Pancreas (tissue), 10 donors: Measurements from ENCODE around the gene HSPA12A. TPM values are rescaled to one million over a fixed set of nuclear protein-coding genes. Genes with fewer than 3 reads are reported as not detected.

ENCODE experiments used
- ATAC-seq, 4 donors: fragments of 200-7000 bp; cut with Tn5 transposase; one replicate each; pipeline versions ENCODE4 v1.8.0 to v1.9.1; 2020; ENCODE audit warnings: mild to moderate bottlenecking in 4 of 4, moderate library complexity in 4 of 4
- DNase-seq, 6 donors: peaks; one replicate each; pipeline ENCODE4 v3.0.0-alpha.2; 2020
- FAIRE-seq: peaks from 2 replicates; lab custom pipeline; 2012; peaks lifted over from hg19 to GRCh38; lab: Jason Lieb, UNC
- H3K27ac ChIP-seq, 4 donors: fragments of 200-600 bp; sonication (generic); 1 replicate in 3 of 4; 2 replicates in 1 of 4; pipeline versions ENCODE4 v1.5.0 to v1.8.0; 2020
- H3K27me3 ChIP-seq, 4 donors: fragments of 200-600 bp; one replicate each; pipeline ENCODE4 v1.8.0; 2021
- H3K36me3 ChIP-seq, 3 donors: fragments of 200-600 bp; sonication (generic) in 1 of 3; one replicate each; pipeline versions ENCODE4 v1.5.0 to v1.8.0; 2020 to 2021
- H3K4me1 ChIP-seq, 3 donors: fragments of 200-600 bp; one replicate each; pipeline ENCODE4 v1.8.0; 2021
- H3K4me3 ChIP-seq, 4 donors: fragments of 200-600 bp; sonication (generic) in 2 of 4; one replicate each; pipeline versions ENCODE4 v1.5.0 to v1.8.0; 2020 to 2021
- H3K9me3 ChIP-seq, 4 donors: fragments of 200-600 bp; one replicate each; pipeline ENCODE4 v1.8.0; 2021
- CTCF ChIP-seq, 4 donors: fragments of 200-600 bp; sonication (generic) in 3 of 4; IDR thresholded peaks; one replicate each; pipeline versions ENCODE4 v1.5.0 to v1.8.0; 2021; ENCODE audit warnings: antibody characterized with exemption in 4 of 4
- WGBS, 2 donors: extraction: QIAGEN DNeasy Blood & Tissue Kit; methylation state at CpG; one replicate each; pipeline ENCODE4 v1.1.7; 2013; 5-methylcytosine and 5-hydroxymethylcytosine counted together
- intact Hi-C, 3 donors: fragments of 100-400 bp; cut with DNase I; formaldehyde crosslinking; loops; one replicate each; pipeline versions ENCODE4 v1.11.1 to v1.14.2; 2022
- polyA plus RNA-seq, 2 donors: library from polyadenylated mRNA; stranded (reverse); fragments of 200-250 nt; gene quantifications; one replicate each; pipeline ENCODE4 v1.2.3, GENCODE V29; 2013
- total RNA-seq, 6 donors: library from RNA; stranded (reverse); fragmentation: NEBNext Ultra II Directional in 4 of 6; extraction: Animal tissue kit (Norgen Biotek cat#: 25700) in 4 of 6; gene quantifications; one replicate each; pipeline versions ENCODE4 v1.2.1 to v1.2.4, GENCODE V29; 2021 to 2023
- donor health status: healthy with polysubstance abuse.
- donor health status: DM: no; HTN: no; CAD: no; lungs with moderate emphysema.
- donor health status: DM: no; HTN: no; CAD: no.
- donor health status: control.
- donor health status: control.
- donor health status: Bipolar disorder and iron deficiency.
- donor health status: DM: yes; HTN: yes; CAD: no.
- donor health status: DM: no; HTN: no; CAD: no.
- donor health status: DM: no; HTN: no; CAD: no.
- donor health status: DM: yes; HTN: yes; CAD: no.

Gene HSPA12A
- total and polyA plus RNA-seq, 8 donors = 2.7 to 8.2 (median 4.0) TPM

GRCh38 chr10:116657863-116658551 lies 84.4 kb downstream of the HSPA12A start:
- H3K4me1 ChIP-seq = peaks cover 0 to 4% (median 0%) of the 10 kb centered on the region in 3 donors
- H3K4me3 ChIP-seq = no peak overlapping the region
- 33 to 42% methylated on average over 5 of the region's 5 CpGs for whole genome bisulfite sequencing, 2 donors
- TF ChIP-seq CTCF (IDR thresholded peaks at IDR 0.05) = no peak
- DNase-seq = peak in 5 of 6 donors; percentile 51 to 75 (median 70)
- no peaks in the 10 kb centered on the region for H3K27me3 ChIP-seq
- FAIRE-seq = no peak
- intact Hi-C loops = no loop called here
- no peaks in the 10 kb centered on the region for H3K9me3 ChIP-seq
- no peaks in the 10 kb centered on the region for H3K36me3 ChIP-seq
- peak; percentile 7 to 57 (median 18) for ATAC-seq
- H3K27ac ChIP-seq = peak overlapping the region; percentile 7 to 69 (median 21)

GRCh38 chr10:116656044-116656443 lies 86.3 kb downstream of the HSPA12A start:
- 33 to 38% methylated on average over 4 of the region's 4 CpGs for WGBS, 2 donors
- H3K9me3 ChIP-seq = no peaks in the 10 kb centered on the region
- intact Hi-C loops = no loop called here
- TF ChIP-seq CTCF (IDR thresholded peaks at IDR 0.05) = no peak
- no peaks in the 10 kb centered on the region for H3K27me3 ChIP-seq
- H3K27ac ChIP-seq = peak overlapping the region in 1 of 4 donors; percentile 12
- DNase-seq = no peak
- H3K36me3 ChIP-seq = peaks cover 0 to 2% (median 0%) of the 10 kb centered on the region in 3 donors
- H3K4me3 ChIP-seq = no peak overlapping the region
- peaks cover 0 to 8% (median 4%) of the 10 kb centered on the region in 3 donors for H3K4me1 ChIP-seq
- no peak for ATAC-seq
- FAIRE-seq = no peak

GRCh38 chr10:116655568-116655967 lies 86.8 kb downstream of the HSPA12A start:
- FAIRE-seq (no peak), ATAC-seq (no peak), DNase-seq (peak in 2 of 6 donors; percentile 29 to 31)
- Histone ChIP-seq H3K4me1 (peaks cover 0 to 8% (median 4%) of the 10 kb centered on the region in 3 donors), H3K27ac (peak overlapping the region in 1 of 4 donors; percentile 8), H3K27me3 (no peaks in the 10 kb centered on the region), H3K9me3 (no peaks in the 10 kb centered on the region), H3K4me3 (no peak overlapping the region), H3K36me3 (peaks cover 0 to 2% (median 0%) of the 10 kb centered on the region in 3 donors)
- 37 to 47% methylated on average over 2 of the region's 2 CpGs for WGBS, 2 donors
- TF ChIP-seq CTCF (IDR thresholded peaks at IDR 0.05) = no peak
- intact Hi-C loops = no loop called here

- peak in 3 of 4 donors; percentile 1 to 8 (median 3) for ATAC-seq
Observed at GRCh38 chr10:116654816-116655215, 87.5 kb downstream of the HSPA12A start.

More at GRCh38 chr10:116654816-116655215, 87.5 kb downstream of the HSPA12A start:
- Histone ChIP-seq H3K27ac (no peak overlapping the region), H3K4me1 (peaks cover 0 to 8% (median 4%) of the 10 kb centered on the region in 3 donors), H3K4me3 (no peak overlapping the region), H3K9me3 (no peaks in the 10 kb centered on the region), H3K36me3 (peaks cover 0 to 2% (median 0%) of the 10 kb centered on the region in 3 donors), H3K27me3 (no peaks in the 10 kb centered on the region)
- DNase-seq (peak in 3 of 6 donors; percentile 42 to 56 (median 43)), FAIRE-seq (no peak)
- 17 to 26% methylated on average over 4 of the region's 4 CpGs for WGBS, 2 donors
- intact Hi-C loops = no loop called here
- TF ChIP-seq CTCF (IDR thresholded peaks at IDR 0.05) = peak in 2 of 4 donors; percentile 29 to 35
